Kidney (tissue), 14 donors: ENCODE data around the gene PRM3. TPM values are rescaled to one million over a fixed set of nuclear protein-coding genes. Genes with fewer than 3 reads are reported as not detected.
A peak's percentile ranks its signal among the peaks of the same experiment; 100 is the strongest.
"Not testable (repeated sequence)": the region's sequence is repeated elsewhere in the genome, so short reads cannot be mapped to it uniquely, and the experiment has no call there.

ENCODE experiments used
- DNase-seq, 5 donors: peaks; one replicate each; pipeline ENCODE4 v3.0.0-alpha.2; 2013 to 2020
- FAIRE-seq: peaks from 2 replicates; lab custom pipeline; 2012; peaks lifted over from hg19 to GRCh38; lab: Jason Lieb, UNC
- H3K27ac ChIP-seq, 2 donors: one replicate each; pipeline ENCODE4 v1.7.0; 2013; ENCODE audit warnings: low read depth in 2 of 2, low read length in 2 of 2, inconsistent platforms in 1 of 2
- H3K27me3 ChIP-seq: one replicate; pipeline ENCODE4 v1.7.1; 2013; ENCODE audit warnings: low read length, inconsistent platforms; ENCODE audit not compliant: control insufficient read depth, insufficient read depth
- H3K36me3 ChIP-seq, 3 donors: one replicate each; pipeline versions ENCODE4 v1.7.0 to v1.7.1; 2013; ENCODE audit warnings: low read length in 3 of 3, control low read depth in 1 of 3, inconsistent platforms in 1 of 3; ENCODE audit not compliant: insufficient read depth in 3 of 3, control insufficient read depth in 2 of 3
- H3K4me1 ChIP-seq, 3 donors: one replicate each; pipeline versions ENCODE4 v1.7.0 to v1.7.1; 2013; ENCODE audit warnings: low read length in 3 of 3, inconsistent platforms in 1 of 3, low read depth in 1 of 3; ENCODE audit not compliant: control insufficient read depth in 2 of 3, insufficient read depth in 2 of 3
- H3K4me3 ChIP-seq, 3 donors: one replicate each; pipeline versions ENCODE4 v1.7.0 to v1.8.1; 2013; ENCODE audit warnings: low read length in 3 of 3, control low read depth in 1 of 3, inconsistent platforms in 1 of 3
- H3K9ac ChIP-seq, 3 donors: one replicate each; pipeline versions ENCODE4 v1.7.0 to v1.7.1; 2013; ENCODE audit warnings: low read length in 3 of 3, control low read depth in 1 of 3, inconsistent platforms in 1 of 3
- H3K9me3 ChIP-seq, 3 donors: one replicate each; pipeline versions ENCODE4 v1.7.0 to v1.7.1; 2013; ENCODE audit warnings: low read length in 3 of 3, control low read depth in 1 of 3, inconsistent platforms in 1 of 3; ENCODE audit not compliant: control insufficient read depth in 2 of 3, insufficient read depth in 1 of 3
- intact Hi-C: fragments of 100-400 bp; cut with DNase I; formaldehyde crosslinking; loops from one replicate; pipeline ENCODE4 v1.11.1; 2022
- polyA plus RNA-seq: library from polyadenylated mRNA; stranded (reverse); fragments of 350-450 nt; fragmentation: Illumina TruSeq; extraction: RNeasy Lipid Tissue Mini Kit (QIAGEN cat#74804); gene quantifications from one replicate; pipeline ENCODE4 v1.2.3, GENCODE V29; 2014; ENCODE audit warnings: low read depth, low replicate concordance; ENCODE audit not compliant: insufficient read depth
- total RNA-seq: library from RNA; stranded (reverse); fragmentation: NEBNext Ultra II Directional; extraction: Animal tissue kit (Norgen Biotek cat#: 25700); gene quantifications from one replicate; pipeline ENCODE4 v1.2.1, GENCODE V29; 2021
- TF ChIP-seq, protein P1 (sequence below): IDR thresholded peaks from 3 replicates; pipeline ENCODE4 v1.5.1; 2012; ENCODE audit warnings: mild to moderate bottlenecking, moderate library complexity, borderline replicate concordance; ENCODE audit not compliant: insufficient read depth; ENCODE audit errors: extremely low read depth
- donor health status: control.
- donor health status: control.
- donor health status: control.
- donor health status: control.
- donor health status: control.
- donor health status: DM: yes; HTN: yes; CAD: no.
- donor health status: Normal renal cell carcinoma (clear cell type).

The PRM3 gene
- total and polyA plus RNA-seq, 2 donors from 2014 or later: not detected

DNA sequence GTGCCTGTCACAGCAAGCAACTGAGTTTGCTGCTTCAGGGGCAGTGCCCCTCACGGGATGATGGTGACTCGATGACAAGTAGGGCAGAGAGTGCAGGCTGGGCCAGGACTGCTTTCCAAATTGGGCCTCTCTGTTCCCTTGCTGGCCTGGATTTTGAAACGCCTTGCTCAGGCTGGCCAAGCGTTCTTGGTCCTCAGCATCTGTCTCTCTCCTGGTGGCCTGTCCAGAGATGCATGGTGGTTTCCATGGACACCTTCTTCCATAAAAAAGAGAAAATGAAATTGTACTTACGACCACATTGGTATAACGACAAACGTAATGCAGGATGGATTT is 27.1 kb upstream of the PRM3 start:
- no peak overlapping the region for H3K4me3 ChIP-seq
- FAIRE-seq: no peak
- H3K27me3 ChIP-seq: no peaks in the 10 kb centered on the region
- H3K27ac ChIP-seq: no peak overlapping the region
- H3K36me3 ChIP-seq: no peaks in the 10 kb centered on the region
- intact Hi-C loops: no loop called here
- peak overlapping the region in 1 of 3 donors; percentile 46 for H3K9ac ChIP-seq
- TF ChIP-seq, protein P1, sequence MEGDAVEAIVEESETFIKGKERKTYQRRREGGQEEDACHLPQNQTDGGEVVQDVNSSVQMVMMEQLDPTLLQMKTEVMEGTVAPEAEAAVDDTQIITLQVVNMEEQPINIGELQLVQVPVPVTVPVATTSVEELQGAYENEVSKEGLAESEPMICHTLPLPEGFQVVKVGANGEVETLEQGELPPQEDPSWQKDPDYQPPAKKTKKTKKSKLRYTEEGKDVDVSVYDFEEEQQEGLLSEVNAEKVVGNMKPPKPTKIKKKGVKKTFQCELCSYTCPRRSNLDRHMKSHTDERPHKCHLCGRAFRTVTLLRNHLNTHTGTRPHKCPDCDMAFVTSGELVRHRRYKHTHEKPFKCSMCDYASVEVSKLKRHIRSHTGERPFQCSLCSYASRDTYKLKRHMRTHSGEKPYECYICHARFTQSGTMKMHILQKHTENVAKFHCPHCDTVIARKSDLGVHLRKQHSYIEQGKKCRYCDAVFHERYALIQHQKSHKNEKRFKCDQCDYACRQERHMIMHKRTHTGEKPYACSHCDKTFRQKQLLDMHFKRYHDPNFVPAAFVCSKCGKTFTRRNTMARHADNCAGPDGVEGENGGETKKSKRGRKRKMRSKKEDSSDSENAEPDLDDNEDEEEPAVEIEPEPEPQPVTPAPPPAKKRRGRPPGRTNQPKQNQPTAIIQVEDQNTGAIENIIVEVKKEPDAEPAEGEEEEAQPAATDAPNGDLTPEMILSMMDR: no peak
- peaks cover 0 to 2% (median 0%) of the 10 kb centered on the region in 3 donors for H3K9me3 ChIP-seq
- peak in 1 of 5 donors; percentile 21 for DNase-seq
- peaks cover 3 to 17% (median 4%) of the 10 kb centered on the region in 3 donors for H3K4me1 ChIP-seq

DNA sequence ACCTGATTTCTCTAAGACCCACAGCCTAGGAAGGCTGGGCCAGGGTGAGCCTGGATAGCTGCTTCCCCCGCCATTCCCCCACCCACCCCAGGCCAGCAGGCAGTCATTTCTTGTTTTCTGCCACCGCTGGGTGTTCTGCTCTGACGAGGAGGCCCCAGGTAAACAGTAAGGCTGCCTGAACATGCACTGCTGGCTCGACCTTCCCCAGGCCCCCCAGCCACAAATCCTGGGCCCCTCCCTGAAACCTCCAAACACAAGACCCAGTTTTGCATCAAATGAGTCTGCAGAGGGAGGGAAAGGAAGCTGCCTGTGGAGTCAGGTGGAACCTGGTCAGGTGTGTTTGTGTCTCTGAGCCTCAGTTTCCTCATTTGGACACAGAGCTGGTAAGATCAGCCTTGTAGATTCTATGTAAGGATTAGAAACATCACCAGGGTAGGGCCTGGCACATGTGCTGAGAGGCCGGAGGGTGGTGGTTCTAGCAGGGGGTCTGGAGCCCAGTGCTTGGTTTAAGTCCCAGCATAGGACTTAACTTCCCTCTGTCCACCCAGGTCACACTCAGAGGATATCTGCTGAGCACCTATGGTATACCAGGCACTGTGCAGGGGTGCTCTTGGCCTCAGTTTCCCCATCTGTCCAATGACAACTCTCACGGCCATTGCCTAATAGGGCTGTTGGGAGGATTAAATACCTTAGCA is 26.6 kb upstream of the PRM3 start:
- FAIRE-seq: no peak
- intact Hi-C loops: no loop called here
- TF ChIP-seq, protein P1: no peak

DNA sequence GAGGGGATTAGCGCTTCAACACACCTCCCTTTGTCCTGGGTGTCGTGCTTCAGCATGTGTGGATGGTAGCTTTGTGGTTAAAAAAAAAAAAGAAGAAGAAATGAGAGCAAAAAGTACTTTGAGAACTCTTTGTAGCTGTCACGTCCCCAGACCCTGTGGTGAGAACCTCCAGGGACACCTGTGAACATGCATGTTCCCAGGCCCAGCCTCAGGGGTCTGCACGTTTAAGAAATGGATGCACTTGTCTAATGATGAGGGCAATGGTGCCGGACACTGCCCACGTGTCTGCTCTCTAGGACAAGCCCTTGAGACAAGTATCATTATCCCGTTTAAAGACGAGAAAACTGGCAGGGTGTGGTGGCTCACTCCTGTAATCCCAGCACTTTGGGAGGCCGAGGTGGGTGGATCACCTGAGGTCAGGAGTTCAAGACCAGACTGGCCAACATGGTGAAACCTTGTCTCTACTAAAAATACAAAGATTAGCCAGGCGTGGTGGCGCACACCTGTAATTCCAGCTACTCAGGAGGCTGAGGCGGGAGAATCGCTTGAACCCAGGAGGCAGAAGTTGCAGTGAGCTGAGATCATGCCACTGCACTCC is 25.6 kb upstream of the PRM3 start:
- FAIRE-seq, intact Hi-C loops, H3K9me3 ChIP-seq, H3K27ac ChIP-seq, H3K4me3 ChIP-seq, H3K27me3 ChIP-seq, H3K36me3 ChIP-seq, H3K9ac ChIP-seq: not testable (repeated sequence)
- peaks cover 3 to 17% (median 4%) of the 10 kb centered on the region in 3 donors for H3K4me1 ChIP-seq
- peak in 2 of 5 donors; percentile 45 to 47 for DNase-seq

More for the DNA sequence above, 26.6 kb upstream of the PRM3 start:
- Histone ChIP-seq H3K27ac (no peak overlapping the region), H3K9me3 (peaks cover 0 to 2% (median 0%) of the 10 kb centered on the region in 3 donors), H3K27me3 (no peaks in the 10 kb centered on the region), H3K4me3 (no peak overlapping the region), H3K9ac (peak overlapping the region in 1 of 3 donors; percentile 46), H3K36me3 (no peaks in the 10 kb centered on the region), H3K4me1 (peaks cover 3 to 17% (median 4%) of the 10 kb centered on the region in 3 donors)
- peak in 2 of 5 donors; percentile 27 to 34 for DNase-seq

DNA sequence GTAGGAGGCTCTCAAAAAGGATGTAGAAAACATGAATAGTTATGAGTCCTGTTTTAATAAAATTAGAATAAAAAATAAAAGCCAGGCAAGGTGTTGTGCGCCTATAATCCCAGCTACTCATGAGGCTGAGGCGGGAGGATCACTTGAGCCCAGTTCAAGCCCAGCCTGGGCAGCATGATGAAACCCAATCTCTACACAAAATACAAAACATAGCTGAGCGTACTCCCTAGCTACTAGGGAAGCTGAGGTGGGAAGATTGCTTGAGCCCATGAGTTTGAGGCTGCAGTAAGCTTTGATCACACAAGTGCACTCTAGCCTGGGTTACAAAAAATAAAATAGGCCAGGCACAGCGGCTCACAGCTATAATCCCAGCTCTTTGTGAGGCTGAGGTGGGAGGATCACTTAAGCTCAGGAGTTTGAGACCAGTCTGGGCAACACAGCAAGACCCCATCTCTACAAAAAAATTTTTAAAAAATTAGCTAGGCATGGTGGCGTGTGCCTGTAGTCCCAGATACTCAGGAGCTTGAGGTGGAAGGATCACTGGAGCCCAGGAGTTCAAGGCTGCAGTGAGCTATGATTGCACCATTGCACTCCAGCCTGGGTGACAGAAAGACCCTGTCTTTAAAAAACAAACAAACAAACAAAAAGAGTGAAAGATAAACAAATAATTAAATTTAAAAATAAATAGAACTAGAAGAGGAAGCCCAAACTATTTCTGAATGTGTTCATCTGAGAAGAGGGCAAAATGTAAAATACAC is 24.9 kb upstream of the PRM3 start:
- no peak for DNase-seq
- no peaks in the 10 kb centered on the region for H3K9me3 ChIP-seq
- TF ChIP-seq, protein P1: no peak
- intact Hi-C loops: no loop called here
- FAIRE-seq: no peak
- no peak overlapping the region for H3K9ac ChIP-seq
- peaks cover 0 to 17% (median 3%) of the 10 kb centered on the region in 3 donors for H3K4me1 ChIP-seq
- H3K27me3 ChIP-seq: no peaks in the 10 kb centered on the region
- peak overlapping the region; percentile 36 to 81 for H3K27ac ChIP-seq
- no peak overlapping the region for H3K4me3 ChIP-seq
- H3K36me3 ChIP-seq: no peaks in the 10 kb centered on the region
